Measurements from ENCODE around the gene ARHGEF10L. TPM values are rescaled to one million over a fixed set of nuclear protein-coding genes. Genes with fewer than 3 reads are reported as not detected.

The ARHGEF10L gene
- total RNA-seq, 1 experiment from 2014 or later, result 11.2 TPM

DNA sequence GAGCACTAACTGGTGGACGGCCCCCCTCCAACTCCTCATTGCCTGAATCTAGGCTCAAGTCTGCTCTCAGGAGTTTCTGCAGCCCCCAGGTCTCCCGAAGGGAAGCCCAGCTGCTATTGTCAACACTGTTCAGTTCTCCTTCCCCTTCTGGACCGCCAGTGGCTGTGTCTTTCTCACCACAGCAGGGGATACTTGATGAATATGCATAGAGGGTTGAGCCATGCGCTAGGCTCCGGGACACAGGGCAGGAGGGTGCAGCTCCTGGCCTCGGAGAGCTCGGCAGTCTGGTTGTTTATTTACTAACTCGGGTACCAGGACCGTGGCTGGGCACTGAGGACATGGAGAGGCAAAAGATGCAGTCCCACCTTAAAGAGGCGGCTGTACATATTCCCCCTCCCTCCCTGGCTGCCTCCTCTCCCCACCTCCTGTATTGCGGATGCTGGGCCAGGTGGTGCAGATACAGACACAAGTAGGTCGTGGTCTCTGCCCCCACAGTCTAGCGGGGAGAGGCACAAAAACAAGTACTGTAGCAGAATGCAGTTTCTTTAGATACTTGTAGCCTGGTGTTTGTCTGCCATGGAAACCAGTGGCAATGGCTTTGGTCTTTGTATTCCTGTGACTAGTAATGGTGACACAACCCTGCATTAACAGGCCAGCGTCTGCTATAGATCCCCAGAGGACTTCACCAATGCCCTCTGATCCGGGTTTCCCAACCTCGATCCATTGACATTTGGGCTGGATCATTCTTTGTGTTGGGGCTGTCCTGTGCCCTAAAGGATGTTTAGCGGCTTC is 26.2 kb downstream of the ARHGEF10L start:
- ChIA-PET POLR2A (ENCODE audit: unreplicated experiment) (no interaction called here), CTCF (no interaction called here)
- H3K27ac ChIP-seq (ENCODE audit: low read length), result no peak overlapping the region
- ATAC-seq (no peak), DNase-seq (no peak)
- H3K9me3 ChIP-seq (ENCODE audit: low read length), result no peaks in the 10 kb centered on the region
- H3K4me2 ChIP-seq (ENCODE audit: low read length), result no peak overlapping the region
- H3K9ac ChIP-seq (ENCODE audit: low read length), result no peak overlapping the region
- no peaks in the 10 kb centered on the region for H3K9me2 ChIP-seq (replicated peaks; ENCODE audit: low read length)
- intact Hi-C loops (cut with micrococcal nuclease), result loop anchor here (5.0 kb wide), 1 partner anchor 123 kb away; no protein-coding TSS in a partner anchor
- H4K20me1 ChIP-seq (ENCODE audit: low read length), result no peaks in the 10 kb centered on the region
- H3K4me3 ChIP-seq (ENCODE audit: low read length), result no peak overlapping the region
- no peak for TF ChIP-seq CTCF (conservative IDR thresholded peaks at IDR 0.05; ENCODE audit: low read depth, low read length)
- no peak for TF ChIP-seq EZH2phosphoT487 (IDR thresholded peaks at IDR 0.05; ENCODE audit: borderline replicate concordance, low read length)
- TF ChIP-seq EZH2 (IDR thresholded peaks at IDR 0.05; ENCODE audit: low read length, unreplicated experiment), result no peak
- no peaks in the 10 kb centered on the region for H3K36me3 ChIP-seq (ENCODE audit: low read depth, low read length)
- peaks cover 41% of the 10 kb centered on the region for H3K4me1 ChIP-seq (ENCODE audit: insufficient read depth, low read length)
- no peaks in the 10 kb centered on the region for H3K27me3 ChIP-seq (ENCODE audit: low read length)
- no peak overlapping the region for H2AFZ ChIP-seq (ENCODE audit: low read length)
- no peaks in the 10 kb centered on the region for H3F3A ChIP-seq (ENCODE audit: low read length, unreplicated experiment)
- H3K79me2 ChIP-seq (ENCODE audit: low read length), result peaks cover 61% of the 10 kb centered on the region
- BruUV-seq (replicated peaks), result no TSS peak

GRCh38 chr1:17566417-17566816 is 26.9 kb downstream of the ARHGEF10L start:
- no peaks in the 10 kb centered on the region for H3K9me3 ChIP-seq (ENCODE audit: low read length)
- H3F3A ChIP-seq (ENCODE audit: low read length, unreplicated experiment), result no peaks in the 10 kb centered on the region
- H3K27me3 ChIP-seq (ENCODE audit: low read length), result no peaks in the 10 kb centered on the region
- no peak overlapping the region for H3K9ac ChIP-seq (ENCODE audit: low read length)
- no peak for ATAC-seq
- intact Hi-C loops (cut with micrococcal nuclease), result loop anchor here (5.0 kb wide), 1 partner anchor 124 kb away; no protein-coding TSS in a partner anchor
- H4K20me1 ChIP-seq (ENCODE audit: low read length), result no peaks in the 10 kb centered on the region
- BruUV-seq (replicated peaks), result no TSS peak
- no peak overlapping the region for H2AFZ ChIP-seq (ENCODE audit: low read length)
- no peaks in the 10 kb centered on the region for H3K36me3 ChIP-seq (ENCODE audit: low read depth, low read length)
- H3K27ac ChIP-seq (ENCODE audit: low read length), result no peak overlapping the region
- H3K4me2 ChIP-seq (ENCODE audit: low read length), result no peak overlapping the region
- H3K4me1 ChIP-seq (ENCODE audit: insufficient read depth, low read length), result peaks cover 34% of the 10 kb centered on the region
- no peak overlapping the region for H3K4me3 ChIP-seq (ENCODE audit: low read length)
- no peak for TF ChIP-seq CTCF (conservative IDR thresholded peaks at IDR 0.05; ENCODE audit: low read depth, low read length)
- TF ChIP-seq EZH2 (IDR thresholded peaks at IDR 0.05; ENCODE audit: low read length, unreplicated experiment), result no peak
- TF ChIP-seq EZH2phosphoT487 (IDR thresholded peaks at IDR 0.05; ENCODE audit: borderline replicate concordance, low read length), result no peak
- DNase-seq, result no peak
- peaks cover 61% of the 10 kb centered on the region for H3K79me2 ChIP-seq (ENCODE audit: low read length)
- ChIA-PET POLR2A (ENCODE audit: unreplicated experiment) (no interaction called here), CTCF (no interaction called here)
- no peaks in the 10 kb centered on the region for H3K9me2 ChIP-seq (replicated peaks; ENCODE audit: low read length)

- no peaks in the 10 kb centered on the region for H3F3A ChIP-seq (ENCODE audit: low read length, unreplicated experiment)
- TF ChIP-seq EZH2 (IDR thresholded peaks at IDR 0.05; ENCODE audit: low read length, unreplicated experiment), result no peak
- no peak for TF ChIP-seq EZH2phosphoT487 (IDR thresholded peaks at IDR 0.05; ENCODE audit: borderline replicate concordance, low read length)
- H3K4me3 ChIP-seq (ENCODE audit: low read length), result no peak overlapping the region
- intact Hi-C loops (cut with micrococcal nuclease), result loop anchor here (5.0 kb wide), 1 partner anchor 125 kb away; no protein-coding TSS in a partner anchor
- no peaks in the 10 kb centered on the region for H3K36me3 ChIP-seq (ENCODE audit: low read depth, low read length)
- peaks cover 29% of the 10 kb centered on the region for H3K4me1 ChIP-seq (ENCODE audit: insufficient read depth, low read length)
- no peaks in the 10 kb centered on the region for H3K9me2 ChIP-seq (replicated peaks; ENCODE audit: low read length)
- no peaks in the 10 kb centered on the region for H4K20me1 ChIP-seq (ENCODE audit: low read length)
- no peak overlapping the region for H3K9ac ChIP-seq (ENCODE audit: low read length)
- DNase-seq, result no peak
- no TSS peak for BruUV-seq (replicated peaks)
- ChIA-PET CTCF (no interaction called here), POLR2A (ENCODE audit: unreplicated experiment) (no interaction called here)
- no peak for ATAC-seq
- no peak overlapping the region for H3K27ac ChIP-seq (ENCODE audit: low read length)
- H3K79me2 ChIP-seq (ENCODE audit: low read length), result peaks cover 61% of the 10 kb centered on the region
- no peaks in the 10 kb centered on the region for H3K27me3 ChIP-seq (ENCODE audit: low read length)
- no peak overlapping the region for H3K4me2 ChIP-seq (ENCODE audit: low read length)
- no peak overlapping the region for H2AFZ ChIP-seq (ENCODE audit: low read length)
- no peaks in the 10 kb centered on the region for H3K9me3 ChIP-seq (ENCODE audit: low read length)
Observed at GRCh38 chr1:17566892-17567291, 27.4 kb downstream of the ARHGEF10L start.

Data from PC-3 (cell line).